ENCODE results near the gene SLC18A3.

Gene SLC18A3

GRCh38 chr10:49596493-49596809, 13.7 kb upstream of the SLC18A3 start:
- DNase-seq (ENCODE audit: low spot score), result no peak

DNA sequence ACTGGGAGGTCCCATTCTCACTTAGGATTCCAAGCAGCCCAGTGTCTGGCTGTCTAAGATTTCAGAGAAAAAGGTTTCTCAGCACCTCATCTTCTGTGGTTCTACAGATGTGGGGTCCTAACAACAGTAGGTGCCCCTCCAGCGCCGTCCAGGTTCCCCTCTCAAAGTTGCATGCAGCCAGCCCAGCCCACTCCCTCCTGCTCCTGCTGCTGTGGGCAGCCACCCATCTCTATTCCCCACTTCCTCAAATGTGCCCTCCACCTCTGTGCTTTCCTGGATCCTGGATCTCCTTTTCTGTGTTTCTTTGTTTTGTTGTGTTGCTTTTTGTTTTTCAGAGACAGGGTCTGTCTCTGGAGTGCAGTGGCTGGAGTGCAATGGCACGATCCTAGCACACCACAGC, 13.3 kb upstream of the SLC18A3 start:
- no peak for DNase-seq (ENCODE audit: low spot score)

DNA sequence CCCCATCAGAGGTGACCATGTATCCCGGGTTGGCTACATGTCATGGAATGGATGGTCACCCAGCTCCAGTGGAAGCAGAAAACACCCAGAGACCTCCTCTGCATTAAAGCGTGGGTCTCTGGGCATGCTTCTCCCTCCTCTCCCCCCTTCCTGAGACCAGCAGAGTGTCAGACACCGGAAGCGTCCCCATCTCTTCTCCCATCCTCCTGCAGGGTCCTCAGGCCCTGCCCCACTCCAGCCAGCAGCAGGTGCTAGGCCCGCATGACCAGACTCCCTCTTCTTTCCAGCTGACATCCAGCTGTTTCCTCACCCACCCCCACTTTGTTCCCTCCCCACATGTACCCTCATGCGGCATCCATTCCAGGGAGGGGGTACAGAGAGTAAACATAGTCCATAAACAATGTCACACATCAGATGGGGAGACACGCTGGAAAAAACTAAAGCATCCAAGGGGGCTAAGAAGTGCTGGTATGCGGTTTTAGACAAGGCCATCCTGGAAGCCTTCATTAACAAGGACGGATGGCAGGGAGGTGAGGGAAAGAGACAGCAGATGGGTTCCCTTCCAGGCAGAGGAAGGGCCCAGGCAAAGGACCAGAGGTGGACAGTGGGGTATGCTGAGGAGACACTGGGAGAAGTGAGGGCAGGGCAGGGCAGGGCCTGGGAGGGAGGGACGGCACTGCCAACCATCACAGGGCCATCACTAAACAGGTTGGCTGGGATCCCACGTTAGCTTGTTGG, 12.5 kb upstream of the SLC18A3 start:
- DNase-seq (ENCODE audit: low spot score), result no peak

DNA sequence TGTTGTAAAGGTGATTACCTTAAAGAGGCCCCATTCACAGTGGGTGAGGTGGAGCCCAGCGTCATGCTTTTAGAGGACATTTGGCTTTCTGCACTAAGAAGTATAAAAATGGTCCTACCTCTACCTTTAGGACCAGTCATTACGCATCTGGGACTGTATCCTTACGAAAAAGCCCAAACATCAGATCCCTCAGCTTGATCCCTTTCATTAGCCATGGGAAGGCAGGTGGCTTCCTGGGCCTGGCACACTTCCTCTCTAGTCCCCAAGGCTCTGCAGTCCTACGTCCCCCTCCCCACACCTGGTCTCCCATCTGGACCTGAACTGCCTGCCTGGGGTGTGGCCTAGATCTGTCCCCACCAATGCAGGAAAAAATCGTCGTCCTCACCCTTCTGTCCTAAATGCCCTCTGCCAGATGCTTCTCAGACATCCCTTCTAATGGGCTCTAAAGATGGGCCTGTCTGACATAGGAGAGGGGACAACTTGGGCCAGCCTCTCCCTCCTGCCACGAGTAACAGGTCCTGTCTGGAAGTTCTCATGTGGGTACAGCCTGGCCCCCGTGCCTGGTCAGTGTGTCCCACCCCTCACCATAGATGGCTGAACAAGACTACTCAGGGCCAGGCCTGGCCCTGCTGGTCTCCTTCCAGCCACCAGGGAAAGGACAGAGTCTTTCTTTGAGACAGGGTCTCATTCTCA, 11.8 kb upstream of the SLC18A3 start:
- DNase-seq (ENCODE audit: low spot score), result no peak

GRCh38 chr10:49598986-49599385, 11.1 kb upstream of the SLC18A3 start:
- no peak for DNase-seq (ENCODE audit: low spot score)

- DNase-seq (ENCODE audit: low spot score), result no peak
Measured at GRCh38 chr10:49599546-49599945, 10.6 kb upstream of the SLC18A3 start.

DNA sequence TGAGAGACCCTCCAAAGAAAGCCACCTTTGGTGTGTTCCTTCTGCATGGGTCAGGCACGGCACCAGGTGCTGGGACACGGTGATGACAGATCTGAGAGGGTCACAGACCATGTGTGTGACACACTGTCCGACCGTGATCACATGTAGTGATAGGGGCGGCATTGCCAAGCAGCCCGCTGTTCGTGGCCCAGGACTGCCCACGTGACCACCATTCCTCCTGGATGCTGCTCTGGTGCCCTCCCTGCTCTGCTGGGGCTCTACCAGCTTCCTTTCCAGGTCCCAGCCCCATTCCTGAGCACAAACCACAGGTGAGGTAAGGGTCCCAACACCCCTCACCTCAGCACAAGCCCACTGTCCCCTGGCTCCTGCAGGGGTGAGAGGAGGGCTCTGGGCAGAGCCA, 10.1 kb upstream of the SLC18A3 start:
- DNase-seq (ENCODE audit: low spot score), result no peak

DNA sequence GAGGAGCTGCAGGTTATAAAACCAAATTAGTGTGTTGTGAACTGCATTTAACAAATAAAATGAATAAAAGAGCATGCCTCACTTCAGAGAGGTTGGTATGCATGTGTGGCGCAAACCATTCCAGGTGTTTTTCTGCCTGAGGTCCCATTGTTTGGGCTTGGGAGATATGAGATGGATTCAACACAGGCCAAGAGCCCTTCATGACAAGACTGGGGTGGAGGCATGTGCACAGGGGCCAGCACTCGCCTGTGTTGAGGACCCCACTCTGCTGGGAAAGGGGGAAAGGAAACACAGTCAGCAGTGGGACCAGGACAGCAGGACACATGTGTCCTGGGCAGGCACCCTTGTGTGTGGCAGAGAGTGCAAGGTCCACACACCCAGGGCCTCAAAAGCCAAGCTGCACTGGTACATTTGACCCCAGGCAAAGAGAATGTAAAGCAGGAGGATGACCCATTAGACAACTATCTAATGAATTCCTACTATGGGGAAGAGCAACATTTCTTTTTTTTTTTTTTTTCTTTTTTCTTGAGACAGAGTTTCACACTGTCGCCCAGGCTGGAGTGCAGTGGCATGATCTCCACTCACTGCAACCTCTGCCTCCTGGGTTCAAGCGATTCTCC, 9.2 kb upstream of the SLC18A3 start:
- DNase-seq (ENCODE audit: low spot score), result no peak

- no peak for DNase-seq (ENCODE audit: low spot score)
Measured at GRCh38 chr10:49601857-49602256, 8.3 kb upstream of the SLC18A3 start.

GRCh38 chr10:49602380-49603023, 7.6 kb upstream of the SLC18A3 start:
- no peak for DNase-seq (ENCODE audit: low spot score)

DNA sequence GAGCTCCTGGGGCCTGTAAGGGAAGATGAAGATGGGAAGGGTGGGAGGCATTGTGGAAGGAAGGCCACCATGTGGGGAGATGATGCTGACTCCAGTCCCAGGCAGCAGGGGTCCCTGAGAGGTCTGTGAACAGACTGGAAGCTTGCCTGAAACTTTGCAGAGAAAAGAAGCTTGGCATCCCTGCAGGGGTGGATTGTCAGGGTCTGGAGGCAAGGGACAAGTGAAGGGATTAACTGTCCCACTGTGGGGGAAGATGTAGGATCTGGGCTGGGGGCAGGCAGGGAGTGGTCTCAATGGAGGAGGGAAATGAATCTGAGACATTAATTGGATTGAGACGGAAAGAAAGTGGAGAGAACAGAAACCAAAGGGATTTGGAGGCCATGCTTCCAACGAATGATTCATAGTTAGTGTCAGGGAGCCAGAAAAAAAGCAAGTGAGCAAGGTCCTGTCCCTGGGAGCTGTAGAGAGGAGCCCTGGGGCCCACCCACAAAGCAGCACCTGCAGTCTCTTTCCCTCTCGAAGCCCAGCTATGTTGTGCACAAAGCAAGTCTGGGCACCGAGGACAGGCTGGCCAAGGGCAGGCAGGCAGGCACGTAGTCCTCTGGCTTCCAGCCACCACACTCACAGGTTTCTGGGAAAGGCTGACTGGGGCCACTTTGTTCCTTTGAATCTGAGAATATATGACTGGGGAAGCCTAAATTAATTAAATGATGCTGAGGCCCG, 4.7 kb upstream of the SLC18A3 start:
- no peak for DNase-seq (ENCODE audit: low spot score)

DNA sequence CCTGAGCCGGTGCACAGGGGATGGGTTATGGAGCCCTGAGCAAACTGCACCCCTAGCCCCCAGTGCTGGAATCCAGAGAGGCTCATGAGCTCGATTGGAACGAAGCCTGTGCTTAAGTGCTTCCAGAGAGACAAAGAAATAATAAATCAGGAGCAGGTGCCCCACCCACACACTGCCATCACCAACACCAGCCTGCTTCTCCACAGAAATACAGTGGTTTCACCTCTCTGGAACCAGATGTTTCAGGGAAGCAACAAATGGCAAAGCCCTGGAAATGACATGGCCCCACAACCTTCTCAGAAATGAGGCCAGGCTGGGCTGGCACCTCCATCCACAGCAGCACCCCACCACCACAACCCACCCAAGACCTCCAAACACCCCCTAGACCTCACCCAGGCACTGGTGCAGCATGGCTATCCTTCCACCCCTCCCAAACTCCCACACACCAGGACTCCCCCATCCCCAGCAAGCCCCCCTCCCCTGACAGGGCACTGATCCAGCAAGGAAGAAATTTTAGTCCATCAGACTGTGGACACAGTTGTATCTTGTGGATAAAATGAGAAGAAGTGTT, 4.1 kb upstream of the SLC18A3 start:
- DNase-seq (ENCODE audit: low spot score), result no peak

DNA sequence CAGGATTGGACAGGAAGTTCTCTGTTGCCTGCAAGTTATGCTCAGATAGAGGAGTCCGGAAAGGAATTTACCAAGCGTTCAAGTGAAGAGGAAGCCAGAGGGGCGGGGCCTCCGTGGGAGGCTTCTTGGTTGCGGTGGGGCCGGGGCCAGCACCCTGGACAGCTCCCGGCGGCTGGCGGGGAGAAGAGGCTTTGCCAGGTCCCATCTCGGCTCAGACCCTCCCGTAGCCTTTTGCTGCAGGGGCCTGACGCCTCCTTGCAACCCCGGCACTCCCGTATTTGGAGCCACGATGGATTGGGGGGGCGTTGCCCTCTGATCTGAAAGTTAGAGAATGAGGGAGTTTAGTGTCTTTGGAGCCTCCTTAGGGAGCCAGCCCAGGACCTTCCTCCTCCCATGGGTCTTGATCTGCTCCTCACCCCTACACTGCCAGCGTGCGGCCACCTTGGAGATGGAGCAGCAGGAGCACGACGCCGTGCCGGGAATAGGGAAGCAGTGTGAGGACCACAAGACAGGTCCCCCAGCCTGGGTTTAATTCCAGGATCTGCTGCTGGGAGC, 3.1 kb upstream of the SLC18A3 start:
- DNase-seq (ENCODE audit: low spot score), result peak; percentile 80

DNA sequence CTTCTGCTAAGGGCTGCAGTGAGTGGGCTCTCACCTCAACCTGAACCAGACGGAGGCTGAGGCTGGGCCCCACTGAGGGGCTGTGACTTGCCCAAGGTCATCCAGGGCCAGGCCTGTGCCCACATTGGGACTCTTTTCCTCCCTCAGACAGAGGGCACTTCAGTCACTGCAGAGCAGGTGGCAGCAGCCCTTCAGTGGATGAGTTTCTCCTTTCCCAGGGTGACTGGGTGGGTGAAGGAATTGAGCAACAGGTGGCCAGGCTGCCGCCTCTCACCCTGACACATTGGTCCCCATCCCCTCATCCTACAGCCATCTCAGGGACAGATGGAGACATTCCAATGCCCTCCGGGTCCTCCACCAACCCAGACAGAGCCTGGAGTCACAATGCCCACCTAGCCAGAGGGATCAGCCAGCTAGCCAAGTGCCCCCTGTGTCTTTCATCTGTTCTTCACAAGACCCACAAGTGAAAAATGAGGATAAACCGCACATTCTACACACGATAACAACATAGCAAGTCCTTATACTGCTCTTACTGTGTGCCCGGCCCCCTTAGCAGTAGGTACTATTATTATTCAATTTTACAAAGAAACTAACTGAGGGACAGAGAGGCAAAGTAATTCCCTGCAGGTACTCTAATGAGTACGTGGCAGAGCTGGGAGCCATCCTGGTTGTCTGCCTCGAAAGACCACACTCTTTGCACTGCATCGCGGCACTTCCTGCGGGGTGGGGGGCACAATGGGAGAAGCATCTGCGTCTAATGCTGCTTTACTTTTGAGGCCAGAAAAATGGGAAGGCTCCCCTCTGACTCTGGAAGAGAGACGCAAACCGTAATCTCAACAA, 1.7 kb upstream of the SLC18A3 start:
- DNase-seq (ENCODE audit: low spot score), result no peak

- DNase-seq (ENCODE audit: low spot score), result no peak
Measured at GRCh38 chr10:49609006-49609282, 1.2 kb upstream of the SLC18A3 start.

- DNase-seq (ENCODE audit: low spot score), result no peak
Measured at GRCh38 chr10:49609283-49610113, 612 bp upstream of the SLC18A3 start.

DNA sequence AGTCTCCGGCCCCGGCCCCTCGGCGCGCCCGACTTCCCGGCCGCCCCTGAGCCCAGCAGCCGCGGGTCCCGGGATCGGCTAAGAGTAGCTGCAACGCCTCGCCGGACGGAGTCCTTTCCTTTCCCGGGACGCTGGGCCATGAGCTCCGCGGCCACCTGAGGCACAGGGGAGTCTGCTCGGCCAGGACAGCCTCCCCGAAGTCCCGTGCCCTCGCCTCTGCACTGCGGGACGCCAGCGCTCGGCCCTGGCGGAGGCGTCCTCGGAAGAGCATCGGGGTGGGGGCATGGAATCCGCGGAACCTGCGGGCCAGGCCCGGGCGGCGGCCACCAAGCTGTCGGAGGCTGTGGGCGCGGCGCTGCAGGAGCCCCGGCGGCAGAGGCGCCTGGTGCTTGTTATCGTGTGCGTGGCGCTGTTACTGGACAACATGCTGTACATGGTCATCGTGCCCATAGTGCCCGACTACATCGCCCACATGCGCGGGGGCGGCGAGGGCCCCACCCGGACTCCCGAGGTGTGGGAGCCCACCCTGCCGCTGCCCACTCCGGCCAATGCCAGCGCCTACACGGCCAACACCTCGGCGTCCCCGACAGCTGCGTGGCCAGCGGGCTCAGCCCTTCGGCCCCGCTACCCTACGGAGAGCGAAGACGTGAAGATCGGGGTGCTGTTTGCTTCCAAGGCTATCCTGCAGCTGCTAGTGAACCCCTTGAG, 502 bp downstream of the SLC18A3 start:
- no peak for DNase-seq (ENCODE audit: low spot score)

DNA sequence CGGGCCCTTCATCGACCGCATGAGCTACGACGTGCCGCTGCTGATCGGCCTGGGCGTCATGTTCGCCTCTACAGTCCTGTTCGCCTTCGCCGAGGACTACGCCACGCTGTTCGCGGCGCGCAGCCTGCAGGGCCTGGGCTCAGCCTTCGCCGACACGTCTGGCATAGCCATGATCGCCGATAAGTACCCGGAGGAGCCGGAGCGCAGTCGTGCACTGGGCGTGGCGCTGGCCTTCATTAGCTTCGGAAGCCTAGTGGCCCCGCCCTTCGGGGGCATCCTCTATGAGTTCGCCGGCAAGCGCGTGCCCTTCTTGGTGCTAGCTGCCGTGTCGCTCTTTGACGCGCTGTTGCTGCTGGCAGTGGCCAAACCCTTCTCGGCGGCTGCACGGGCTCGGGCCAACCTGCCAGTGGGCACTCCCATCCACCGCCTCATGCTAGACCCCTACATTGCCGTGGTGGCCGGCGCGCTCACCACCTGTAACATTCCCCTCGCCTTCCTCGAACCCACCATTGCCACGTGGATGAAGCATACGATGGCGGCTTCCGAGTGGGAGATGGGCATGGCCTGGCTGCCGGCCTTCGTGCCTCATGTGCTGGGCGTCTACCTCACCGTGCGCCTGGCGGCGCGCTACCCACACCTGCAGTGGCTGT, 1.2 kb downstream of the SLC18A3 start:
- DNase-seq (ENCODE audit: low spot score), result no peak
